ENCODE measurements around the gene RAB37.

The RAB37 gene

DNA sequence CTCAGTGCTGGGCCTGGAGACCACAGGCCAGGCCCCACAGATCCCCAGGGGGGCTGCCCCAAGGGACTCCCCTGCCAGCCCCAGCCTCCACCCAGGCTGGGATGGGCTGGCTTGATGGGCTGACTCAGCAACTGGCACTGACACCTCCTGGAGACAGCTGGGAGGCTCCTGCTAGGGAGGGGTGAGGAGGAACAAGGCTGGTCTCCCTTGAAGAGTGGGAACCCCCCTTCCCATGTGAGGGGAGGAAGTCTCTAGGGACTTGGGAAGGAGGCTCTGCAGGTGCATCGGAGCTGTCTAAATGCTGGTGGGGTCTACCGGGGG, 21.8 kb downstream of the RAB37 start (continued):
- TF ChIP-seq REST (tag by site-specific recombination; IDR thresholded peaks at IDR 0.05) = no peak
- TF ChIP-seq ZNF121 (tag by site-specific recombination; IDR thresholded peaks at IDR 0.05) = no peak
- no peak for TF ChIP-seq ZNF274 (IDR thresholded peaks at IDR 0.05; ENCODE audit: low read length)
- TF ChIP-seq ZNF274 (tag by site-specific recombination; IDR thresholded peaks at IDR 0.05; ENCODE audit: borderline replicate concordance) = no peak
- TF ChIP-seq ELK4 (IDR thresholded peaks at IDR 0.05; ENCODE audit: borderline replicate concordance, low read depth, low read length) = no peak
- no peak for TF ChIP-seq YY2 (tag by site-specific recombination; IDR thresholded peaks at IDR 0.05)
- TF ChIP-seq ZNF555 (tag by site-specific recombination; conservative IDR thresholded peaks at IDR 0.05) = no peak
- peak; percentile 98 for TF ChIP-seq GLIS1 (tag by site-specific recombination; IDR thresholded peaks at IDR 0.05)
- no peak for TF ChIP-seq PBX3 (CRISPR knock-in tag; IDR thresholded peaks at IDR 0.05)
- no peak for TF ChIP-seq ZNF76 (tag by site-specific recombination; IDR thresholded peaks at IDR 0.05; ENCODE audit: borderline replicate concordance, low read depth)
- TF ChIP-seq ZNF549 (tag by site-specific recombination; IDR thresholded peaks at IDR 0.05) = no peak
- no peak for TF ChIP-seq ZFP69B (tag by site-specific recombination; IDR thresholded peaks at IDR 0.05)
- no peak for TF ChIP-seq ZBTB17 (tag by site-specific recombination; IDR thresholded peaks at IDR 0.05)
- TF ChIP-seq, protein P1, sequence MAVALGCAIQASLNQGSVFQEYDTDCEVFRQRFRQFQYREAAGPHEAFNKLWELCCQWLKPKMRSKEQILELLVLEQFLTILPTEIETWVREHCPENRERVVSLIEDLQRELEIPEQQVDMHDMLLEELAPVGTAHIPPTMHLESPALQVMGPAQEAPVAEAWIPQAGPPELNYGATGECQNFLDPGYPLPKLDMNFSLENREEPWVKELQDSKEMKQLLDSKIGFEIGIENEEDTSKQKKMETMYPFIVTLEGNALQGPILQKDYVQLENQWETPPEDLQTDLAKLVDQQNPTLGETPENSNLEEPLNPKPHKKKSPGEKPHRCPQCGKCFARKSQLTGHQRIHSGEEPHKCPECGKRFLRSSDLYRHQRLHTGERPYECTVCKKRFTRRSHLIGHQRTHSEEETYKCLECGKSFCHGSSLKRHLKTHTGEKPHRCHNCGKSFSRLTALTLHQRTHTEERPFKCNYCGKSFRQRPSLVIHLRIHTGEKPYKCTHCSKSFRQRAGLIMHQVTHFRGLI (tag by site-specific recombination; IDR thresholded peaks at IDR 0.05) = 0 out of 2 replicates have a peak, but pooled peaks have one; percentile 37
- no peak for TF ChIP-seq ZBTB7A (tag by site-specific recombination; IDR thresholded peaks at IDR 0.05; ENCODE audit: low read depth)
- TF ChIP-seq, protein P2, sequence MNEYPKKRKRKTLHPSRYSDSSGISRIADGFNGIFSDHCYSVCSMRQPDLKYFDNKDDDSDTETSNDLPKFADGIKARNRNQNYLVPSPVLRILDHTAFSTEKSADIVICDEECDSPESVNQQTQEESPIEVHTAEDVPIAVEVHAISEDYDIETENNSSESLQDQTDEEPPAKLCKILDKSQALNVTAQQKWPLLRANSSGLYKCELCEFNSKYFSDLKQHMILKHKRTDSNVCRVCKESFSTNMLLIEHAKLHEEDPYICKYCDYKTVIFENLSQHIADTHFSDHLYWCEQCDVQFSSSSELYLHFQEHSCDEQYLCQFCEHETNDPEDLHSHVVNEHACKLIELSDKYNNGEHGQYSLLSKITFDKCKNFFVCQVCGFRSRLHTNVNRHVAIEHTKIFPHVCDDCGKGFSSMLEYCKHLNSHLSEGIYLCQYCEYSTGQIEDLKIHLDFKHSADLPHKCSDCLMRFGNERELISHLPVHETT (tag by site-specific recombination; IDR thresholded peaks at IDR 0.05) = no peak
- TF ChIP-seq GLIS2 (tag by site-specific recombination; IDR thresholded peaks at IDR 0.05) = peak; percentile 76
- TF ChIP-seq WT1 (tag by site-specific recombination; IDR thresholded peaks at IDR 0.05) = peak; percentile 65; the same call in 1 of the 2 replicates
- TF ChIP-seq ZNF670 (tag by site-specific recombination; IDR thresholded peaks at IDR 0.05; ENCODE audit: low read depth) = no peak
- TF ChIP-seq PRDM1 (tag by site-specific recombination; IDR thresholded peaks at IDR 0.05) = no peak
- TF ChIP-seq ZSCAN23 (tag by site-specific recombination; IDR thresholded peaks at IDR 0.05) = no peak
- no peak for TF ChIP-seq ATF2 (tag by site-specific recombination; IDR thresholded peaks at IDR 0.05; ENCODE audit: low read depth)
- no peak for TF ChIP-seq BCL6B (tag by site-specific recombination; IDR thresholded peaks at IDR 0.05)
- TF ChIP-seq ZNF24 (tag by site-specific recombination; IDR thresholded peaks at IDR 0.05) = no peak
- no peak for TF ChIP-seq ZNF629 (tag by site-specific recombination; IDR thresholded peaks at IDR 0.05)
- TF ChIP-seq GLI2 (tag by site-specific recombination; IDR thresholded peaks at IDR 0.05; ENCODE audit: borderline replicate concordance, low read depth) = no peak
- no peak for TF ChIP-seq ZNF426 (tag by site-specific recombination; IDR thresholded peaks at IDR 0.05)
- TF ChIP-seq KLF17 (tag by site-specific recombination; IDR thresholded peaks at IDR 0.05) = peak; percentile 93
- TF ChIP-seq ZNF626 (tag by site-specific recombination; IDR thresholded peaks at IDR 0.05) = no peak

All from HEK293 (cell line).